K562 (cell line): ENCODE results near the gene SART1. TPM values are rescaled to one million over a fixed set of nuclear protein-coding genes. Genes with fewer than 3 reads are reported as not detected.

Experiments used
- ARNT ChIP-seq, 2 experiments: fragments of 450-650 bp; IDR thresholded peaks; 2 replicates each; pipeline ENCODE4 v1.6.1; 2016; ENCODE audit warnings: mild to moderate bottlenecking in 1 of 2
- CEBPG ChIP-seq, 3 experiments: fragments of 200-800 bp in 1 of 3; sonication (Bioruptor generic) in 1 of 3; sonication (generic) in 1 of 3; formaldehyde crosslinking in 1 of 3; IDR thresholded peaks in 2 of 3; conservative IDR thresholded peaks in 1 of 3; 2 replicates each; pipeline versions ENCODE4 v1.6.1 to v1.8.0; 2016 to 2022; ENCODE audit warnings: missing compliant biosample characterization in 2 of 3, missing genetic modification characterization in 2 of 3, mild to moderate bottlenecking in 1 of 3, missing genetic modification reagents in 1 of 3
- COPS2 ChIP-seq: fragments of 450-650 bp; conservative IDR thresholded peaks from 2 replicates; pipeline ENCODE4 v1.6.1; 2016; ENCODE audit warnings: mild to moderate bottlenecking, moderate library complexity
- DPF2 ChIP-seq: fragments of 450-650 bp; IDR thresholded peaks from 2 replicates; pipeline ENCODE4 v1.6.1; 2016
- FOXK2 ChIP-seq, 2 experiments: fragments of 450-650 bp; IDR thresholded peaks in 1 of 2; conservative IDR thresholded peaks in 1 of 2; 2 replicates each; pipeline ENCODE4 v1.6.1; 2016; ENCODE audit warnings: low read depth in 2 of 2, mild to moderate bottlenecking in 1 of 2
- MEF2D ChIP-seq: conservative IDR thresholded peaks from 2 replicates; pipeline ENCODE4 v1.6.1; 2016; ENCODE audit warnings: low read depth, missing genetic modification characterization, missing compliant biosample characterization
- NR2C2 ChIP-seq, 2 experiments: fragments of 200-800 bp in 1 of 2; sonication (Bioruptor generic) in 1 of 2; sonication (generic) in 1 of 2; formaldehyde crosslinking in 1 of 2; IDR thresholded peaks; 2 replicates each; pipeline versions ENCODE4 v1.6.1 to v1.8.0; 2016 to 2022; ENCODE audit warnings: mild to moderate bottlenecking in 1 of 2, missing compliant biosample characterization in 1 of 2, missing genetic modification characterization in 1 of 2, missing genetic modification reagents in 1 of 2
- POLR2A ChIP-seq: fragments of 450-650 bp; conservative IDR thresholded peaks from 2 replicates; pipeline ENCODE4 v1.6.1; 2016
- SOX6 ChIP-seq: fragments of 450-650 bp; IDR thresholded peaks from 2 replicates; pipeline ENCODE4 v1.6.1; 2014; ENCODE audit warnings: mild to moderate bottlenecking
- SUPT5H ChIP-seq: fragments of 450-650 bp; IDR thresholded peaks from 2 replicates; pipeline ENCODE4 v1.6.1; 2016
- ZNF3 ChIP-seq: fragments of 250-450 bp; sonication (Bioruptor Pico); IDR thresholded peaks from 2 replicates; pipeline ENCODE4 v1.5.0; 2021; ENCODE audit warnings: mild to moderate bottlenecking, moderate library complexity
- ZNF316 ChIP-seq: fragments of 450-650 bp; IDR thresholded peaks from 2 replicates; pipeline ENCODE4 v1.6.1; 2016
- ZNF384 ChIP-seq: IDR thresholded peaks from 2 replicates; pipeline ENCODE4 v1.6.1; 2012; ENCODE audit warnings: low read depth, low read length, improper control_type of control experiment
- polyA plus RNA-seq, 8 experiments: library from polyadenylated mRNA; depleted of rRNA in 4 of 8; stranded (reverse) in 5 of 8; unstranded in 3 of 8; fragments of >200 nt; fragmentation: Nextera tagmentation in 2 of 8; fragmentation: Illumina TruSeq in 1 of 8; extraction: Ambion mirVana in 2 of 8; extraction: Trizol in 1 of 8; gene quantifications; 2 replicates each; pipeline versions ENCODE4 v1.2.1 to v1.2.3, GENCODE V29; 2011 to 2014; ENCODE audit warnings: inconsistent platforms in 1 of 8, missing spikeins in 1 of 8
- total RNA-seq, 7 experiments: library from RNA; depleted of rRNA in 6 of 7; stranded (reverse); fragments of >200 nt in 6 of 7; fragmentation: Illumina TruSeq in 2 of 7; extraction: Trizol in 2 of 7; gene quantifications; 2 replicates each; pipeline versions ENCODE4 v1.2.1 to v1.2.3, GENCODE V29; 2011 to 2021; ENCODE audit warnings: low replicate concordance in 1 of 7
- TF ChIP-seq, protein P1 (sequence below): fragments of 450-650 bp; formaldehyde crosslinking; IDR thresholded peaks from 2 replicates; pipeline ENCODE4 v1.4.0; 2022; ENCODE audit warnings: mild to moderate bottlenecking, moderate library complexity
- TF ChIP-seq, protein P2 (sequence below): fragments of 250-450 bp; sonication (Bioruptor Pico); IDR thresholded peaks from 2 replicates; pipeline ENCODE4 v1.8.0; 2021; ENCODE audit warnings: mild to moderate bottlenecking, moderate library complexity
- TF ChIP-seq, protein P3 (sequence below): sonication (generic); formaldehyde crosslinking; IDR thresholded peaks from 2 replicates; pipeline ENCODE4 v1.8.1; 2023; ENCODE audit warnings: mild to moderate bottlenecking, missing genetic modification reagents

The SART1 gene
- total and polyA plus RNA-seq, 9 of the 15 experiments (the other 6 are each of a cell fraction or from before 2014, with no cell fraction given), result 4.8 to 84.1 (median 31.7) TPM

- TF ChIP-seq, protein P1, sequence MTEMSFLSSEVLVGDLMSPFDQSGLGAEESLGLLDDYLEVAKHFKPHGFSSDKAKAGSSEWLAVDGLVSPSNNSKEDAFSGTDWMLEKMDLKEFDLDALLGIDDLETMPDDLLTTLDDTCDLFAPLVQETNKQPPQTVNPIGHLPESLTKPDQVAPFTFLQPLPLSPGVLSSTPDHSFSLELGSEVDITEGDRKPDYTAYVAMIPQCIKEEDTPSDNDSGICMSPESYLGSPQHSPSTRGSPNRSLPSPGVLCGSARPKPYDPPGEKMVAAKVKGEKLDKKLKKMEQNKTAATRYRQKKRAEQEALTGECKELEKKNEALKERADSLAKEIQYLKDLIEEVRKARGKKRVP, result no peak
- TF ChIP-seq MEF2D (tag), result no peak
- TF ChIP-seq SUPT5H, result no peak
- TF ChIP-seq, protein P2, sequence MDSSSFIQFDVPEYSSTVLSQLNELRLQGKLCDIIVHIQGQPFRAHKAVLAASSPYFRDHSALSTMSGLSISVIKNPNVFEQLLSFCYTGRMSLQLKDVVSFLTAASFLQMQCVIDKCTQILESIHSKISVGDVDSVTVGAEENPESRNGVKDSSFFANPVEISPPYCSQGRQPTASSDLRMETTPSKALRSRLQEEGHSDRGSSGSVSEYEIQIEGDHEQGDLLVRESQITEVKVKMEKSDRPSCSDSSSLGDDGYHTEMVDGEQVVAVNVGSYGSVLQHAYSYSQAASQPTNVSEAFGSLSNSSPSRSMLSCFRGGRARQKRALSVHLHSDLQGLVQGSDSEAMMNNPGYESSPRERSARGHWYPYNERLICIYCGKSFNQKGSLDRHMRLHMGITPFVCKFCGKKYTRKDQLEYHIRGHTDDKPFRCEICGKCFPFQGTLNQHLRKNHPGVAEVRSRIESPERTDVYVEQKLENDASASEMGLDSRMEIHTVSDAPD (CRISPR knock-in tag), result no peak
- peak; percentile 21; the same call in 1 of the 2 replicates for TF ChIP-seq DPF2
- peak; percentile 5; the same call in 1 of the 2 replicates for TF ChIP-seq SOX6
- no peak for TF ChIP-seq POLR2A
- 0 out of 2 replicates have a peak, but pooled peaks have one; percentile 5 for TF ChIP-seq CEBPG (CRISPR knock-in tag; IDR thresholded peaks at IDR 0.05)
- no peak for TF ChIP-seq CEBPG (tag; conservative IDR thresholded peaks at IDR 0.05 in 1 of 2, IDR thresholded peaks at IDR 0.05 in 1 of 2)
- TF ChIP-seq, protein P3, sequence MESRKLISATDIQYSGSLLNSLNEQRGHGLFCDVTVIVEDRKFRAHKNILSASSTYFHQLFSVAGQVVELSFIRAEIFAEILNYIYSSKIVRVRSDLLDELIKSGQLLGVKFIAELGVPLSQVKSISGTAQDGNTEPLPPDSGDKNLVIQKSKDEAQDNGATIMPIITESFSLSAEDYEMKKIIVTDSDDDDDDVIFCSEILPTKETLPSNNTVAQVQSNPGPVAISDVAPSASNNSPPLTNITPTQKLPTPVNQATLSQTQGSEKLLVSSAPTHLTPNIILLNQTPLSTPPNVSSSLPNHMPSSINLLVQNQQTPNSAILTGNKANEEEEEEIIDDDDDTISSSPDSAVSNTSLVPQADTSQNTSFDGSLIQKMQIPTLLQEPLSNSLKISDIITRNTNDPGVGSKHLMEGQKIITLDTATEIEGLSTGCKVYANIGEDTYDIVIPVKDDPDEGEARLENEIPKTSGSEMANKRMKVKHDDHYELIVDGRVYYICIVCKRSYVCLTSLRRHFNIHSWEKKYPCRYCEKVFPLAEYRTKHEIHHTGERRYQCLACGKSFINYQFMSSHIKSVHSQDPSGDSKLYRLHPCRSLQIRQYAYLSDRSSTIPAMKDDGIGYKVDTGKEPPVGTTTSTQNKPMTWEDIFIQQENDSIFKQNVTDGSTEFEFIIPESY, result no peak
- 0 out of 2 replicates have a peak, but pooled peaks have one; percentile 20 for TF ChIP-seq NR2C2 (CRISPR knock-in tag; IDR thresholded peaks at IDR 0.05)
- TF ChIP-seq NR2C2 (tag; IDR thresholded peaks at IDR 0.05), result no peak
- TF ChIP-seq ARNT (IDR thresholded peaks at IDR 0.05), result 0 out of 4 replicates have a peak, but pooled peaks of 1 of the 2 experiments have one; percentile 13
- TF ChIP-seq ZNF316, result no peak
- no peak for TF ChIP-seq ZNF3 (CRISPR knock-in tag)
- 0 out of 2 replicates have a peak, but pooled peaks have one; percentile 19 for TF ChIP-seq ZNF384
- TF ChIP-seq FOXK2 (conservative IDR thresholded peaks at IDR 0.05 in 1 of 2, IDR thresholded peaks at IDR 0.05 in 1 of 2; ENCODE audit: low read depth in 2 of 2), result 0 out of 4 replicates have a peak, but pooled peaks of 1 of the 2 experiments have one; percentile 9
- no peak for TF ChIP-seq COPS2
These were observed 19.7 kb upstream of the SART1 start (continued) for GRCh38 chr11:65941720-65942310.
